Prostate gland (tissue), 2 donors: ENCODE measurements around the gene OPTC.

Experiments
- POLR2A ChIP-seq: fragments of 450-650 bp; IDR thresholded peaks from one replicate; pipeline ENCODE4 v1.6.1; 2016; ENCODE audit warnings: antibody characterized with exemption, mild to moderate bottlenecking
- TF ChIP-seq, protein P1 (sequence below), 4 experiments: fragments of 200-600 bp in 2 of 4; fragments of 450-650 bp in 2 of 4; sonication (generic) in 2 of 4; IDR thresholded peaks; 1 replicate in 3 of 4; 2 replicates in 1 of 4; pipeline ENCODE4 v1.5.1; 2016 to 2019; ENCODE audit warnings: antibody characterized with exemption in 4 of 4, mild to moderate bottlenecking in 2 of 4, moderate library complexity in 2 of 4

DNA sequence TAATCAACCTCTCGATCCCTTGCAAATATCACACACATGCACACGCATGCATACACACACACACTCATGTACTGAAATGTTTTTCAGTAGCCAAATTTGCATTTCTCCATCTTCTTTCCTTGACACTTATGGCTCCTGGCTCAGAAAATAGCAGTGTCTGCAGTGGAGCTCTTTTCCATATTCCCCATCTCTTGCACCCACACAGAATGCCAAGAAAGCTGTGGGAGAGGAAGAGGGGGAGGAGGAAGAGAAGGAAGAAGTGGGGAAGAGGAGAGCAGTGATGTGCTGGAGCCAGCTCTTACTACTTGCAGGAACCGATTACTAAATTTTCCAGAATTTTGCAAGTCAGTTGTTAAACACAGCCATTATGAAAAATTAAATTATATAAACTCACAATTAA is 9.9 kb downstream of the OPTC start:
- TF ChIP-seq, protein P1, sequence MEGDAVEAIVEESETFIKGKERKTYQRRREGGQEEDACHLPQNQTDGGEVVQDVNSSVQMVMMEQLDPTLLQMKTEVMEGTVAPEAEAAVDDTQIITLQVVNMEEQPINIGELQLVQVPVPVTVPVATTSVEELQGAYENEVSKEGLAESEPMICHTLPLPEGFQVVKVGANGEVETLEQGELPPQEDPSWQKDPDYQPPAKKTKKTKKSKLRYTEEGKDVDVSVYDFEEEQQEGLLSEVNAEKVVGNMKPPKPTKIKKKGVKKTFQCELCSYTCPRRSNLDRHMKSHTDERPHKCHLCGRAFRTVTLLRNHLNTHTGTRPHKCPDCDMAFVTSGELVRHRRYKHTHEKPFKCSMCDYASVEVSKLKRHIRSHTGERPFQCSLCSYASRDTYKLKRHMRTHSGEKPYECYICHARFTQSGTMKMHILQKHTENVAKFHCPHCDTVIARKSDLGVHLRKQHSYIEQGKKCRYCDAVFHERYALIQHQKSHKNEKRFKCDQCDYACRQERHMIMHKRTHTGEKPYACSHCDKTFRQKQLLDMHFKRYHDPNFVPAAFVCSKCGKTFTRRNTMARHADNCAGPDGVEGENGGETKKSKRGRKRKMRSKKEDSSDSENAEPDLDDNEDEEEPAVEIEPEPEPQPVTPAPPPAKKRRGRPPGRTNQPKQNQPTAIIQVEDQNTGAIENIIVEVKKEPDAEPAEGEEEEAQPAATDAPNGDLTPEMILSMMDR (IDR thresholded peaks at IDR 0.05) = no peak
- no peak for TF ChIP-seq POLR2A
